ENCODE data around the gene SEMA3C.

Gene SEMA3C

GRCh38 chr7:80884511-80885195 lies 34.2 kb downstream of the SEMA3C start:
- no peak for DNase-seq

GRCh38 chr7:80883154-80884025 lies 35.5 kb downstream of the SEMA3C start:
- DNase-seq = no peak

- DNase-seq = no peak
Observed at GRCh38 chr7:80882213-80882801, 36.5 kb downstream of the SEMA3C start.

- DNase-seq = no peak
Observed at GRCh38 chr7:80881351-80881900, 37.4 kb downstream of the SEMA3C start.

- no peak for DNase-seq
Observed at GRCh38 chr7:80879849-80880248, 39.0 kb downstream of the SEMA3C start.

- DNase-seq = no peak
Observed at GRCh38 chr7:80876894-80877414, 41.9 kb downstream of the SEMA3C start.

GRCh38 chr7:80875537-80876120 lies 43.2 kb downstream of the SEMA3C start:
- DNase-seq = no peak

GRCh38 chr7:80873140-80873539 lies 45.7 kb downstream of the SEMA3C start:
- no peak for DNase-seq

GRCh38 chr7:80871228-80871627 lies 47.6 kb downstream of the SEMA3C start:
- no peak for DNase-seq

- DNase-seq = no peak
Observed at GRCh38 chr7:80870813-80871212, 48.0 kb downstream of the SEMA3C start.

- DNase-seq = no peak
Observed at GRCh38 chr7:80869821-80870751, 48.8 kb downstream of the SEMA3C start.

- no peak for DNase-seq
Observed at GRCh38 chr7:80869106-80869784, 49.6 kb downstream of the SEMA3C start.

GRCh38 chr7:80868566-80868965 lies 50.3 kb downstream of the SEMA3C start:
- DNase-seq = no peak

- DNase-seq = no peak
Observed at GRCh38 chr7:80860554-80860953, 58.3 kb downstream of the SEMA3C start.

GRCh38 chr7:80859272-80859970 lies 59.4 kb downstream of the SEMA3C start:
- no peak for DNase-seq

- no peak for DNase-seq
Observed at GRCh38 chr7:80858141-80858903, 60.5 kb downstream of the SEMA3C start.

GRCh38 chr7:80856769-80857168 lies 62.1 kb downstream of the SEMA3C start:
- DNase-seq = no peak

- DNase-seq = no peak
Observed at GRCh38 chr7:80851896-80852476, 66.9 kb downstream of the SEMA3C start.

- DNase-seq = no peak
Observed at GRCh38 chr7:80848841-80849240, 70.0 kb downstream of the SEMA3C start.
